ENCODE results near the gene DMAC1. TPM values are rescaled to one million over a fixed set of nuclear protein-coding genes. Genes with fewer than 3 reads are reported as not detected.
A peak's percentile ranks its signal among the peaks of the same experiment; 100 is the strongest.

DMAC1 gene, protein sequence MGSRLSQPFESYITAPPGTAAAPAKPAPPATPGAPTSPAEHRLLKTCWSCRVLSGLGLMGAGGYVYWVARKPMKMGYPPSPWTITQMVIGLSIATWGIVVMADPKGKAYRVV
- total RNA-seq, result 10 to 100 TPM; 11.0 to 50.4 TPM

- peaks cover 12 to 21% of the 10 kb centered on the region in 2 donors for H3K36me3 Mint-ChIP-seq
- H3K27ac Mint-ChIP-seq, result peak within 1 kb of the TSS; percentile 94 to 96
- DNase-seq (ENCODE audit: low spot score in 2 of 2), result peak; percentile 67 to 78
- peak; percentile 90 to 91 for ATAC-seq
- no peaks in the 10 kb centered on the region for H3K9me3 Mint-ChIP-seq
These were observed at the start of gene DMAC1 for GRCh38 chr9:7799234-7799943. TSS of gene DMAC1 (minus strand) at chr9:7799778. CDS start at chr9:7799734, 44 bp downstream.

GRCh38 chr9:7849362-7849761 is 49.8 kb upstream of the DMAC1 start:
- DNase-seq (ENCODE audit: low spot score in 2 of 2) (no peak), ATAC-seq (no peak)
- peaks cover 0 to 6% of the 10 kb centered on the region in 2 donors for H3K36me3 Mint-ChIP-seq
- peaks cover 0 to 5% of the 10 kb centered on the region in 2 donors for H3K9me3 Mint-ChIP-seq
- no peak overlapping the region for H3K27ac Mint-ChIP-seq

- Mint-ChIP-seq H3K36me3 (peaks cover 0 to 6% of the 10 kb centered on the region in 2 donors), H3K27ac (no peak overlapping the region), H3K9me3 (peaks cover 0 to 5% of the 10 kb centered on the region in 2 donors)
- no peak for DNase-seq (ENCODE audit: low spot score in 2 of 2)
- ATAC-seq, result no peak
These were observed 48.9 kb upstream of the DMAC1 start for GRCh38 chr9:7848498-7848897.

GRCh38 chr9:7844242-7844641 is 44.7 kb upstream of the DMAC1 start:
- Mint-ChIP-seq H3K9me3 (no peaks in the 10 kb centered on the region), H3K36me3 (no peaks in the 10 kb centered on the region), H3K27ac (no peak overlapping the region)
- ATAC-seq, result peak in 1 of 2 donors; percentile 49
- DNase-seq (ENCODE audit: low spot score in 2 of 2), result no peak

GRCh38 chr9:7841831-7842230 is 42.3 kb upstream of the DMAC1 start:
- Mint-ChIP-seq H3K9me3 (no peaks in the 10 kb centered on the region), H3K27ac (peak overlapping the region in 1 of 2 donors; percentile 39), H3K36me3 (no peaks in the 10 kb centered on the region)
- ATAC-seq (no peak), DNase-seq (ENCODE audit: low spot score in 2 of 2) (no peak)

DNA sequence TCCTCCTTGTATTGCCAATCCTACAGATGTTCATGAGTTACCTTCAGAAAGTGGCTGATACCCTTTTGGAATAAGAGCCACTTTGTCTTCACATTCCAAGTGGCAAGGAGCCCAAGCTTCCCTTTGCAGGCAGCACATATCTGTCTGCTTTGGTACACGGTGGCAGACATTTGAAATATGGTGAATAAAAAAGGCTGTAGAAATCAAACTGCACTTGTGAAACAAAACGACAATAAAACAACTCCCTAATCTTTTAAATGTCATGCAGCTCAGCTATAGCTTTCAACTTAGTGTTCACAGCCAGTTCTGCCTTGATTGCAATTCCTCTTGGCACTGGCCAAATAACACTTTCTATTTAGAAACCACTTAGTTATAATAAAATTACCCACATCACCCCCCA is 35.0 kb upstream of the DMAC1 start:
- Mint-ChIP-seq H3K27ac (no peak overlapping the region), H3K36me3 (no peaks in the 10 kb centered on the region), H3K9me3 (peaks cover 0 to 4% of the 10 kb centered on the region in 2 donors)
- DNase-seq (ENCODE audit: low spot score in 2 of 2), result no peak
- no peak for ATAC-seq

- H3K27ac Mint-ChIP-seq, result no peak overlapping the region
- ATAC-seq, result no peak
These were observed 28.8 kb upstream of the DMAC1 start for GRCh38 chr9:7828334-7828733.

DNA sequence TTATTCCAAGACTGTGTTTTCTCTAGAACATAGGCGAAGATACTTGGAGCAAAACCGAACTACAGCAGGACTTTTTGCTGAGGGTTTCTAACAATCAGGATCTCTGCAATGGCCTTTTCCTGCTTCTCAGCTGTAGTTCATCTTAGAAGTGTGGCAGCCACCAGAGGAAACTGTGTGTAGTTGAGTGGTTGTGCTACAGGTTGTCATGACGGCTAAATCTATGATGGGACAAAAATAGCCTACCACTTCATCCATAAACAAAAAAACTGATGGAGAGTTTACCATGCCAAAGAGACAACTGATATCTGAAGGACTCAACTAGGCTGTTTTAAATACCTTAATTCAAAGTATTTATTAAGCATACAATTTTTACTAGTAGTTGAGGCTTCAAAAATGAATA is 28.2 kb upstream of the DMAC1 start:
- H3K36me3 Mint-ChIP-seq, result no peaks in the 10 kb centered on the region

More at GRCh38 chr9:7828334-7828733, 28.8 kb upstream of the DMAC1 start:
- Mint-ChIP-seq H3K9me3 (peaks cover 0 to 4% of the 10 kb centered on the region in 2 donors), H3K36me3 (no peaks in the 10 kb centered on the region)
- no peak for DNase-seq (ENCODE audit: low spot score in 2 of 2)

DNA sequence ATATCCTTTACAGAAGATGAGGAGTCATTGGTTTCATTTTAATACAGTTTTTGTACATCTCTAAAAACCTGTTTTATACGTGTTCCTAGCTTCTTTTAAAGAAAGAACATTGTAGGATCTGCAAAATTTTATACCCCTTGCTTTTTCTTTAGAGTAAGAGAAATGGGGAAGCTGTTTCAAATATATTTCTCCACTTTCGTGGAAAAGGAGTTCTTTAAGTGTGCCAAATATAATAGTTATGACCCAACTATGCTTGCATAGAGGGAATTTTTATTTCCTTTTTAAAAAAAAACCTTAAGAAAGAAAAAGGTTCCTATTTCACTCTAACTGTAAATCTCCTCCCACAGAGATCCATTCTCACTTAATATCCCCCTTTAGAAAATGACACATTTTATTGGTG is 27.5 kb upstream of the DMAC1 start:
- no peaks in the 10 kb centered on the region for H3K9me3 Mint-ChIP-seq
- H3K36me3 Mint-ChIP-seq, result no peaks in the 10 kb centered on the region
- ATAC-seq (no peak), DNase-seq (ENCODE audit: low spot score in 2 of 2) (no peak)
- H3K27ac Mint-ChIP-seq, result no peak overlapping the region

More for the DNA sequence above, 28.2 kb upstream of the DMAC1 start:
- H3K9me3 Mint-ChIP-seq, result no peaks in the 10 kb centered on the region
- H3K27ac Mint-ChIP-seq, result no peak overlapping the region
- no peak for ATAC-seq
- DNase-seq (ENCODE audit: low spot score in 2 of 2), result no peak

DNA sequence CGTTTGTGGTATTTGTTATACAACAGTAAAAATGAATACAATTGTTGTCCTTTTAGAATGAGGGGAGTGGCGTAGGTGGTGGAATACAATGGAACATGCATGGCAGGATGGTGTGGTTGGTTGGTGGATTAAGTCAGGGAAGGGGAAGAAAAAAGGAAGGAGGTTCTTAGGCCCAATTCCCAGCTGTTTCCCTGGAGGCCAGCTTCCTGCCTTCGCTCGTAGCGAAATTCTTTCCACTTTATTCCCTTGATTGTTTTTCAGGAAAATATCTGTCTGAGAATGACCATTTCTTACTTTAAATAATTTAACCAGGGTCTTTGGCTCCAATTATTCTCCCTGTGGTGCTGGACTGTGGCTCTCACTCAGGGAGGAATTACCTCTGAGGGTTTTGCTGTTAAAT is 24.1 kb upstream of the DMAC1 start:
- H3K9me3 Mint-ChIP-seq, result no peaks in the 10 kb centered on the region
- no peak overlapping the region for H3K27ac Mint-ChIP-seq
- no peak for DNase-seq (ENCODE audit: low spot score in 2 of 2)

GRCh38 chr9:7819984-7820383 is 20.4 kb upstream of the DMAC1 start:
- ATAC-seq (no peak), DNase-seq (ENCODE audit: low spot score in 2 of 2) (no peak)
- Mint-ChIP-seq H3K27ac (no peak overlapping the region), H3K36me3 (no peaks in the 10 kb centered on the region), H3K9me3 (no peaks in the 10 kb centered on the region)

More for the DNA sequence above, 24.1 kb upstream of the DMAC1 start:
- no peak for ATAC-seq
- H3K36me3 Mint-ChIP-seq, result no peaks in the 10 kb centered on the region

GRCh38 chr9:7816021-7816420 is 16.4 kb upstream of the DMAC1 start:
- no peak for DNase-seq (ENCODE audit: low spot score in 2 of 2)
- no peak overlapping the region for H3K27ac Mint-ChIP-seq
- no peak for ATAC-seq
- no peaks in the 10 kb centered on the region for H3K36me3 Mint-ChIP-seq
- no peaks in the 10 kb centered on the region for H3K9me3 Mint-ChIP-seq

DNA sequence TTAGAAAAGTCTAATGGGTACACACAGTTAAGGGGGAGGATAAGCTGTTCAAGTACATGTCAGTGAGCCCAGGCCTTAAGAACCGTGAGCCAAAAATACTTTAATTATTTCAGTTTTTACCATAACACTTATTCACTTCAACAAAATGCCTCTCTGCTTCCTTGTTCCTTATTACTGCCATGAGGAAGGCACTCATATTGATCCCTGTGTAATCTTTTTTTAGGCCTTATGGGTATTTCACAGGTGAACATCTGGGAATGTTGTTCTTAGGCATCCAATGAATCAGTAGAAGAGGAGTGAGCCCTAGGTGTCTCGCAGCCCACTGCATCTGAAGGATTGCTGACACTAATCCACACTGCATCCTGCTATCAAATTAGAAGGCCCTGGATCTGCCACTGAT is 13.5 kb upstream of the DMAC1 start:
- H3K27ac Mint-ChIP-seq, result no peak overlapping the region
- H3K9me3 Mint-ChIP-seq, result no peaks in the 10 kb centered on the region
- DNase-seq (ENCODE audit: low spot score in 2 of 2), result no peak
- H3K36me3 Mint-ChIP-seq, result no peaks in the 10 kb centered on the region
- ATAC-seq, result no peak

GRCh38 chr9:7811677-7812076 is 12.1 kb upstream of the DMAC1 start:
- H3K27ac Mint-ChIP-seq, result no peak overlapping the region
- no peak for DNase-seq (ENCODE audit: low spot score in 2 of 2)
- H3K36me3 Mint-ChIP-seq, result no peaks in the 10 kb centered on the region
- H3K9me3 Mint-ChIP-seq, result no peaks in the 10 kb centered on the region
- ATAC-seq, result no peak

GRCh38 chr9:7802666-7803065 is 3.1 kb upstream of the DMAC1 start:
- ATAC-seq (no peak), DNase-seq (ENCODE audit: low spot score in 2 of 2) (no peak)
- Mint-ChIP-seq H3K27ac (no peak overlapping the region), H3K9me3 (no peaks in the 10 kb centered on the region), H3K36me3 (peaks cover 11 to 12% of the 10 kb centered on the region in 2 donors)

DNA sequence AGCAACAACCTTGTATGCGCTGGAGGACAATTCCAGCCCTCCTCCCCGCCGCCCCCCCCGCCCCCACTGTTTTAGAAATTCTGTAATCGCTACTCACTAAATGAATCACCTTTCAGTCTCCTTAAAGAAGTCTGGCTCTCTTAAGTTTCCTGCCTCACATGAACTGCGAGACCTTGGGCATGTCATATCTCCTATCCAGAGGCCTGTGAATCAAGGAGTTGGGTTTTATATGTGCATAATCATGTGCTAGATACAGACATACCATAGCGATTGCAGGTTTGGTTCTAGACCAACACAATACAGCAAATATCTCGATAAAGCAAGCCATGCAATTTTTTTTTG is 337 bp upstream of the DMAC1 start:
- ATAC-seq, result peak; percentile 49 to 64
- Mint-ChIP-seq H3K9me3 (no peaks in the 10 kb centered on the region), H3K36me3 (peaks cover 12 to 21% of the 10 kb centered on the region in 2 donors), H3K27ac (peak overlapping the region in 1 of 2 donors; percentile 94)
- no peak for DNase-seq (ENCODE audit: low spot score in 2 of 2)

DNA sequence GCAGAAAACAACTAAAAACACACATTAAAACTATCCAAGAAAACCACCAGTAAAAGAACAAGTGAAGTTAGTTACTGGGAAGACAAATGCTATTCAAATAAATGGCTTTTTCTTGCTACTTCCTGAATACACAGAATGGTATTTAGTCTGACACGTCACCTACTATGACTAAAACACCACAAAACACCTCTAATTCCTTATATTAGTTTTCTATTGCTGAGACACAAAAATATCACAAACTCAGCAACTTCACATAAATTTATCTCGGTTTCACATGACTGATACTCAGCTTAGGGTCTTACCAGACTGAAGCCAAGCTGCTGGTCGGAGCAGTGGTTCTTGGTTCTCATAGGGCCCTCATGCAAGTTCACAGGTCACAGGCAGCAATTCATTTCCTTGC is 5.4 kb downstream of the DMAC1 start:
- peak in 1 of 2 donors; percentile 63 for ATAC-seq
- H3K9me3 Mint-ChIP-seq, result no peaks in the 10 kb centered on the region
- H3K27ac Mint-ChIP-seq, result peak overlapping the region in 1 of 2 donors; percentile 85
- peaks cover 15 to 35% of the 10 kb centered on the region in 2 donors for H3K36me3 Mint-ChIP-seq
- DNase-seq (ENCODE audit: low spot score in 2 of 2), result no peak

GRCh38 chr9:7791394-7791793 is 8.2 kb downstream of the DMAC1 start:
- H3K9me3 Mint-ChIP-seq, result no peaks in the 10 kb centered on the region
- DNase-seq (ENCODE audit: low spot score in 2 of 2), result no peak

More at GRCh38 chr9:7791394-7791793, 8.2 kb downstream of the DMAC1 start:
- Mint-ChIP-seq H3K36me3 (peaks cover 11 to 26% of the 10 kb centered on the region in 2 donors), H3K27ac (no peak overlapping the region)
- no peak for ATAC-seq
